ENCODE data around the gene FLNB.

DNA sequence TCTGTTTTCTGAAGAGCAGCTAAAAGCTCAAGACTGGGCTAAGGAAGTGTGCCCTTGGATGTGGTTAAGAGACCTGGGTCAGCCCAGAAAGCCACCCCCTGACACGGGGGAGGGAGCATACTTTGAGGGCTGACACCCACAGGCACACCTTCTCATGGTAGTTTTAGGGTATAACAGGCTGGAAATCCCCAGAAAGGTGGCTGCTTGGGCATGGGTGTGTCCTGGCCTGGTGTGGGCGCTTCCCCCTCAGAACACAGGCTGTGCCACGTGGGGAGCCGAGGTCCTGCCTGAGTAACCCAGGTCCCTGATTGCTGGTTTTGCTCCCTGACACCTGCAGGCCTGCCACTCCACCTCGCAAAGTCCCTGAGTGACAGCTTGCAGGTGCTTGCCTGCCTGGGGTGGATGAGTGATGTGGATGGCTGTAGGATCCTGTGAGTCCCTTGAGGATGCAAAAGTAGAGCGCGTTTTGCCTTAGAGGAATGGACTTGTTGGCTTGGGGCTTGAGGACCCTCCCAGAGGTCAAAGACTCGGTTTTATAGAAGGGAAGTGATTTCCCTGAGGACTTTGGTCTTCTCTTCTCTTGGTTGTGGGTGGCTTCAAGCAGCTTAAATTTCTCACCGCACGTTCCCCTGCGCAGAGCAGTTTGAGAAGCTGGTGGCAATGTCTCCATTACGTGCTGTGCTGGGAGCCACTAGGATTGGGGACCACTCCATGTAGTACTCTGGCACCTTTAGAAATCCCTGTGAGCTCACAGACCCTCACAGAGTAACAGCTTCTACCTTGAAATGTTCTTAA lies 108.1 kb downstream of the FLNB start:
- TF ChIP-seq, protein P1, sequence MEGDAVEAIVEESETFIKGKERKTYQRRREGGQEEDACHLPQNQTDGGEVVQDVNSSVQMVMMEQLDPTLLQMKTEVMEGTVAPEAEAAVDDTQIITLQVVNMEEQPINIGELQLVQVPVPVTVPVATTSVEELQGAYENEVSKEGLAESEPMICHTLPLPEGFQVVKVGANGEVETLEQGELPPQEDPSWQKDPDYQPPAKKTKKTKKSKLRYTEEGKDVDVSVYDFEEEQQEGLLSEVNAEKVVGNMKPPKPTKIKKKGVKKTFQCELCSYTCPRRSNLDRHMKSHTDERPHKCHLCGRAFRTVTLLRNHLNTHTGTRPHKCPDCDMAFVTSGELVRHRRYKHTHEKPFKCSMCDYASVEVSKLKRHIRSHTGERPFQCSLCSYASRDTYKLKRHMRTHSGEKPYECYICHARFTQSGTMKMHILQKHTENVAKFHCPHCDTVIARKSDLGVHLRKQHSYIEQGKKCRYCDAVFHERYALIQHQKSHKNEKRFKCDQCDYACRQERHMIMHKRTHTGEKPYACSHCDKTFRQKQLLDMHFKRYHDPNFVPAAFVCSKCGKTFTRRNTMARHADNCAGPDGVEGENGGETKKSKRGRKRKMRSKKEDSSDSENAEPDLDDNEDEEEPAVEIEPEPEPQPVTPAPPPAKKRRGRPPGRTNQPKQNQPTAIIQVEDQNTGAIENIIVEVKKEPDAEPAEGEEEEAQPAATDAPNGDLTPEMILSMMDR (IDR thresholded peaks at IDR 0.05), result no peak
- TF ChIP-seq POLR2A (IDR thresholded peaks at IDR 0.05), result no peak
